ENCODE data around the gene GCNT2.

DNA sequence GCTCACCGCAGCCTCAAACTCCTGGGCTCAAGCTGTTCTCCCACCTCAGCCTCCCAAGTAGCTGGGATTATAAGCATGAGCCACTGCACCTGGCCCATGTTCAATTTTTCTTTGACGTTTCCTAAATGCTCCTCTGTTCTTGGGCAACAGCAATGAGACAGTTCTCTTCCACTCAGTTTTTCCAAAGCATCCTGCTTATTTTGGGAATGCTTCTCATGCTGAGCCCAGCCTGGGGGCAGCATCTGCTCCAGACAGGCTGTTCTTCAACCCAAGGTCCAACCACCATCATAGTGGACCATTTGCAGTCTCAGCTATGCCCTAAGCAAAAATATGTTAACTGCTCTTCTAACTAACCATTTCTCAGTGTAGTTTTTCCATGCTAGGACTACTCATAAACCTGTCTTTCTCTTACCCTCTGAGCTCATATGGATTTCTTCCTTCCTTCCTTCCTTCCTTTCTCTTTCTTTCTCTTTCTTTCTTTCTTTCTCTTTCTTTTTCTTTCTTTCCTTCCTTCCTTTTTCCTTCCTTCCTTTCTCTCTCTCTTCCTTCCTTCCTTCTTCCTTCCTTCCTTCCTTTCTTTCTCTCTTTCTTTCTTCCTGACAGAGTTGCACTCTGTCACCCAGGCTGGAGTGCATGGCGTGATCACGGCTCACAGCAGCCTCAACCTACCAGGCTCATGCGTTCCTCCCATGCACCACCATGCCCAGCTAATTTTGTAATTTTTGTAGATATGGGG lies 48.4 kb downstream of the GCNT2 start:
- TF ChIP-seq, protein P1, sequence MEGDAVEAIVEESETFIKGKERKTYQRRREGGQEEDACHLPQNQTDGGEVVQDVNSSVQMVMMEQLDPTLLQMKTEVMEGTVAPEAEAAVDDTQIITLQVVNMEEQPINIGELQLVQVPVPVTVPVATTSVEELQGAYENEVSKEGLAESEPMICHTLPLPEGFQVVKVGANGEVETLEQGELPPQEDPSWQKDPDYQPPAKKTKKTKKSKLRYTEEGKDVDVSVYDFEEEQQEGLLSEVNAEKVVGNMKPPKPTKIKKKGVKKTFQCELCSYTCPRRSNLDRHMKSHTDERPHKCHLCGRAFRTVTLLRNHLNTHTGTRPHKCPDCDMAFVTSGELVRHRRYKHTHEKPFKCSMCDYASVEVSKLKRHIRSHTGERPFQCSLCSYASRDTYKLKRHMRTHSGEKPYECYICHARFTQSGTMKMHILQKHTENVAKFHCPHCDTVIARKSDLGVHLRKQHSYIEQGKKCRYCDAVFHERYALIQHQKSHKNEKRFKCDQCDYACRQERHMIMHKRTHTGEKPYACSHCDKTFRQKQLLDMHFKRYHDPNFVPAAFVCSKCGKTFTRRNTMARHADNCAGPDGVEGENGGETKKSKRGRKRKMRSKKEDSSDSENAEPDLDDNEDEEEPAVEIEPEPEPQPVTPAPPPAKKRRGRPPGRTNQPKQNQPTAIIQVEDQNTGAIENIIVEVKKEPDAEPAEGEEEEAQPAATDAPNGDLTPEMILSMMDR (IDR thresholded peaks at IDR 0.05) = no peak
- TF ChIP-seq POLR2AphosphoS5 (IDR thresholded peaks at IDR 0.05; ENCODE audit: low read depth, low read length) (no peak), TCF7L2 (IDR thresholded peaks at IDR 0.05; ENCODE audit: low read depth, low read length) (no peak), SIN3A (IDR thresholded peaks at IDR 0.05; ENCODE audit: borderline replicate concordance, insufficient read depth, low read depth, low read length) (no peak)
- TF ChIP-seq, protein P2, sequence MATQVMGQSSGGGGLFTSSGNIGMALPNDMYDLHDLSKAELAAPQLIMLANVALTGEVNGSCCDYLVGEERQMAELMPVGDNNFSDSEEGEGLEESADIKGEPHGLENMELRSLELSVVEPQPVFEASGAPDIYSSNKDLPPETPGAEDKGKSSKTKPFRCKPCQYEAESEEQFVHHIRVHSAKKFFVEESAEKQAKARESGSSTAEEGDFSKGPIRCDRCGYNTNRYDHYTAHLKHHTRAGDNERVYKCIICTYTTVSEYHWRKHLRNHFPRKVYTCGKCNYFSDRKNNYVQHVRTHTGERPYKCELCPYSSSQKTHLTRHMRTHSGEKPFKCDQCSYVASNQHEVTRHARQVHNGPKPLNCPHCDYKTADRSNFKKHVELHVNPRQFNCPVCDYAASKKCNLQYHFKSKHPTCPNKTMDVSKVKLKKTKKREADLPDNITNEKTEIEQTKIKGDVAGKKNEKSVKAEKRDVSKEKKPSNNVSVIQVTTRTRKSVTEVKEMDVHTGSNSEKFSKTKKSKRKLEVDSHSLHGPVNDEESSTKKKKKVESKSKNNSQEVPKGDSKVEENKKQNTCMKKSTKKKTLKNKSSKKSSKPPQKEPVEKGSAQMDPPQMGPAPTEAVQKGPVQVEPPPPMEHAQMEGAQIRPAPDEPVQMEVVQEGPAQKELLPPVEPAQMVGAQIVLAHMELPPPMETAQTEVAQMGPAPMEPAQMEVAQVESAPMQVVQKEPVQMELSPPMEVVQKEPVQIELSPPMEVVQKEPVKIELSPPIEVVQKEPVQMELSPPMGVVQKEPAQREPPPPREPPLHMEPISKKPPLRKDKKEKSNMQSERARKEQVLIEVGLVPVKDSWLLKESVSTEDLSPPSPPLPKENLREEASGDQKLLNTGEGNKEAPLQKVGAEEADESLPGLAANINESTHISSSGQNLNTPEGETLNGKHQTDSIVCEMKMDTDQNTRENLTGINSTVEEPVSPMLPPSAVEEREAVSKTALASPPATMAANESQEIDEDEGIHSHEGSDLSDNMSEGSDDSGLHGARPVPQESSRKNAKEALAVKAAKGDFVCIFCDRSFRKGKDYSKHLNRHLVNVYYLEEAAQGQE (IDR thresholded peaks at IDR 0.05; ENCODE audit: insufficient read depth in 1 of 2, low read depth in 2 of 2, low read length in 1 of 2) = no peak

All from Panc1 (cell line).